SJSA1 (cell line): ENCODE measurements around the gene NTN4. TPM values are rescaled to one million over a fixed set of nuclear protein-coding genes. Genes with fewer than 3 reads are reported as not detected.
A peak's percentile ranks its signal among the peaks of the same experiment; 100 is the strongest.
"Not testable (repeated sequence)": the region's sequence is repeated elsewhere in the genome, so short reads cannot be mapped to it uniquely, and the experiment has no call there.

ENCODE experiments used
- DNase-seq, 2 experiments: peaks; one replicate each; pipeline ENCODE4 v3.0.0-alpha.2; 2015 to 2020; ENCODE audit warnings: low spot score in 2 of 2, low read depth in 1 of 2
- H3K27ac ChIP-seq: fragments of 250-450 bp; sonication (Bioruptor Pico); 2 replicates; pipeline ENCODE4 v1.5.1; 2020; ENCODE audit warnings: mild to moderate bottlenecking, moderate library complexity
- H3K27me3 ChIP-seq: fragments of 250-450 bp; sonication (Bioruptor Pico); replicated peaks from 2 replicates; pipeline ENCODE4 v1.5.1; 2020; ENCODE audit warnings: mild to moderate bottlenecking, moderate library complexity
- H3K36me3 ChIP-seq: fragments of 250-450 bp; sonication (Bioruptor Pico); 2 replicates; pipeline ENCODE4 v1.5.1; 2020; ENCODE audit warnings: mild to moderate bottlenecking
- H3K4me1 ChIP-seq: fragments of 250-450 bp; sonication (Bioruptor Pico); replicated peaks from 2 replicates; pipeline ENCODE4 v1.6.1; 2021; ENCODE audit warnings: mild to moderate bottlenecking
- H3K4me3 ChIP-seq: fragments of 250-450 bp; sonication (Bioruptor Pico); 2 replicates; pipeline ENCODE4 v1.5.1; 2020; ENCODE audit warnings: mild to moderate bottlenecking
- H3K9me3 ChIP-seq: fragments of 250-450 bp; sonication (Bioruptor Pico); replicated peaks from 2 replicates; pipeline ENCODE4 v1.5.1; 2020; ENCODE audit warnings: mild to moderate bottlenecking
- total RNA-seq: library from RNA; depleted of rRNA; stranded (reverse); fragments of >200 nt; shearing (Covaris generic); gene quantifications from 2 replicates; pipeline ENCODE4 v1.2.3, GENCODE V29; 2014

NTN4 gene
- total RNA-seq, 1 experiment from 2014 or later = 59.5 TPM

DNA sequence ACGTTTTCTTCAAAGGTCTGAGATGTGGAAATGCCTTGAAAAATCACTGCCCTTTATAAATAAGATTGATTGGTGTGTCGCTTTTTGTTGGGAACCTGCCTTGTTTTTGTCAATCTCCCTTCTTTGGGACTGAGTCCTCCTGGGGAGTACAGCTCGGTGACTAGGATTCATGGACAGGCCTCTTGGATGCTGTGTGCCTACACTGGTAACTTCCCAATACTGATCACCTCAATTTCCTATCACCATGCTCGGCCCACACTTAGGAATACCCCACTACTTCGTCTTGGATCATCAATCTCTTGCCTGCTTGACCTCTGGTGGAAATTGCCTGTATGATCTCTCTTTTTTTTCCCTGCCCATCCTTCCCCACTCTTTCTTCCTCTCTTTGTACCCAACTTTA lies 34.2 kb downstream of the NTN4 start:
- no peak overlapping the region for H3K27ac ChIP-seq
- H3K4me3 ChIP-seq = no peak overlapping the region
- peaks cover 9% of the 10 kb centered on the region for H3K36me3 ChIP-seq
- DNase-seq = no peak
- H3K4me1 ChIP-seq = no peaks in the 10 kb centered on the region
- H3K27me3 ChIP-seq = no peaks in the 10 kb centered on the region
- H3K9me3 ChIP-seq = no peaks in the 10 kb centered on the region

DNA sequence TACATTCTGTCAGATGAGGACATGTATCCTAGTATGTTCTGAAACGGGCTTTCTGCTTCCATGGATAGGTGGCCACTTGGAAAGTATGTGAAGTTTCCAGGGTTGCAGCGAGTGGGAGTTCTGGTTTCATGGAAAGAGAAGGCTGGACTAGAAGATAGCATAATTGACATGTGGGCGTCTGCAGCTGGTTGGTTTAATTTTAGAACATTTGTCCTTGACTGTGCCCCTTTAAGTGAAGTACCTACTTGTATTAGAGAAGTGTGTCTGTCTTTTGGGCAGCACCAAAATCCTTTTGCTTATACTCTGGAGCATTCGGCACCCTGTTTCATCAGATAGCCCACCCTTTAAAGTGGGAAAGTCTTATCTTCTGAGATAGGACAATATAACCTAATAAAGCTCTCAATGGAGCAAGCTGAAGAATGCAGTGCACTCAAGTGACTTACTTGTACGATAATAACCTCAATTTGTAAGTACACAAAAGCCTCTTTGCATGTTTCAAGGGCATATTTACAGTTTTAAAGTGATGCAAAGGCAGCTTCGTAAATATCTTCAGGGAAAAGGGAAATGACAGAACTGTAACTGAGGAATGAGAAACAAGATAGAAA lies 35.2 kb downstream of the NTN4 start:
- Histone ChIP-seq H3K4me1 (no peaks in the 10 kb centered on the region), H3K36me3 (peaks cover 9% of the 10 kb centered on the region), H3K4me3 (no peak overlapping the region), H3K27ac (no peak overlapping the region), H3K27me3 (no peaks in the 10 kb centered on the region), H3K9me3 (no peaks in the 10 kb centered on the region)
- no peak for DNase-seq

DNA sequence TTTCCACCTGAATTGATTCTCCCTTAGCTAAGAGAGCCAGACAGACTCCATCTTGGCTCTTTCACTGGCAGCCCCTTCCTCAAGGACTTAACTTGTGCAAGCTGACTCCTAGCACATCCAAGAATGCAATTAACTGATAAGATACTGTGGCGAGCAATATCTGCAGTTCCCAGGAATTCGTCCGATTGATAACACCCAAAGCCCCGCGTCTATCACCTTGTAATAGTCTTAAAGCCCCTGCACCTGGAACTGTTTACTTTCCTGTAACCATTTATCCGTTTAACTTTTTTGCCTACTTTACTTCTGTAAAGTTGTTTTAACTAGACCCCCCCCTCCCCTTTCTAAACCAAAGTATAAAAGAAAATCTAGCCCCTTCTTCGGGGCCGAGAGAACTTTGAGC lies 44.5 kb downstream of the NTN4 start:
- not testable (repeated sequence) for H3K9me3 ChIP-seq, H3K27me3 ChIP-seq, H3K4me3 ChIP-seq, H3K4me1 ChIP-seq, DNase-seq, H3K27ac ChIP-seq
- peaks cover 13% of the 10 kb centered on the region for H3K36me3 ChIP-seq

DNA sequence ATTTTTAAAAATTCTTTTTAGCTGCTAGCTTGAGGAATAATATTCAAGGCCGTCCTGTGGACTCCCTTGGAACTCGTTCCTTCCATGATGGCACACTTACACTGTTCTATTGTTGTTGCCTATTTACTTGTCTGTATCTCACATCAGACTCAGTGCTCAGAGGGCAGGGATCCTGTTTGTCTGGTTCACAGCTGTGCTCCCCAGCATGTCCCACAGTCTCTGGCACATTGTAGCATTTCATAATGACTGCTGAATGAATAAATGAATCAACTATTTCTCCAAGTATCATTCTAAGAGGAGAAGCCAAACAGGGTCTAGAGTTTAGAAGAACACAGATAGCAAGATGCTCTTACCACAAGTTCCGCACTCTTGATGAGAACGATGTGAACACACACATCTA lies 48.0 kb downstream of the NTN4 start:
- H3K9me3 ChIP-seq = no peaks in the 10 kb centered on the region
- DNase-seq = no peak

DNA sequence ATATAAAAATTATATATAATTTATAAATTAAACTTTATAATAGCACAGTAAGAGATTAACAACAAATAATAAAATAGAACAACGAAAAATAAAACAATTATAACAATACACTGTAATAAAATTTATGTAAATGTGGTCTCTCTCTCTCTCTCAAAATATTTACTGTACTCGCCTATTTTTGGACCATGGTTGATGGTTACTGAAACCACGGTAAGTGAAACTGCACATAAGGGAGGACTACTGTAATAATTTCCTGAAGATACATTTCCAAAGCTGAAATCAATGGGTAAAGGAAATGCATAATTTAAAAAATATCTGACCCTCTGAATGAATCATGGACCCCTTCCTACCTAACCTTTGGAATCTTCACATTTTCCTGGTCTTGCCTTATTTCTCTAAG lies 48.9 kb downstream of the NTN4 start:
- Histone ChIP-seq H3K27me3 (no peaks in the 10 kb centered on the region), H3K4me1 (no peaks in the 10 kb centered on the region), H3K9me3 (no peaks in the 10 kb centered on the region), H3K36me3 (peaks cover 22% of the 10 kb centered on the region), H3K27ac (no peak overlapping the region), H3K4me3 (no peak overlapping the region)
- DNase-seq = no peak

More for the DNA sequence above, 48.0 kb downstream of the NTN4 start:
- Histone ChIP-seq H3K36me3 (peaks cover 16% of the 10 kb centered on the region), H3K27ac (no peak overlapping the region), H3K27me3 (no peaks in the 10 kb centered on the region), H3K4me1 (no peaks in the 10 kb centered on the region), H3K4me3 (no peak overlapping the region)

DNA sequence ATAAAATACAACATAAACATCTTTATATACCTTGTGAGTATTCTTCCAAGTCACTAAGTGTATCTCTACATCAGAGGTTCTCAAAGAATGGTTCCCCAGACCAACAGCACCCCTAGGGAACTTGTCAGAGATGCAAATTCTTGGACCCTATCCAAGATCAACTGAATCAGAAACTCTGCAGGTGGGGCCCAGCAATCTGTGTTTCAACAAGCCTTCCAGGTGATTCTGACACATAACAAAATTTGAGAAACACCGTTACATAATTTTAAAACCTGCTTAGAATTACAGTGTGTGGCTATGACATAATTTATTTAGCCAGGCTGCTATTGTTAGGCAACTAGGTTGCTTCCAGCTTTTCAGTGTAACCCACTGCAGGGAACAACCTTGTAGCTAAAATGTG lies 49.8 kb downstream of the NTN4 start:
- no peaks in the 10 kb centered on the region for H3K9me3 ChIP-seq
- DNase-seq = no peak
- H3K4me3 ChIP-seq = no peak overlapping the region
- no peaks in the 10 kb centered on the region for H3K4me1 ChIP-seq
- H3K27ac ChIP-seq = no peak overlapping the region
- H3K36me3 ChIP-seq = peaks cover 23% of the 10 kb centered on the region
- H3K27me3 ChIP-seq = no peaks in the 10 kb centered on the region

DNA sequence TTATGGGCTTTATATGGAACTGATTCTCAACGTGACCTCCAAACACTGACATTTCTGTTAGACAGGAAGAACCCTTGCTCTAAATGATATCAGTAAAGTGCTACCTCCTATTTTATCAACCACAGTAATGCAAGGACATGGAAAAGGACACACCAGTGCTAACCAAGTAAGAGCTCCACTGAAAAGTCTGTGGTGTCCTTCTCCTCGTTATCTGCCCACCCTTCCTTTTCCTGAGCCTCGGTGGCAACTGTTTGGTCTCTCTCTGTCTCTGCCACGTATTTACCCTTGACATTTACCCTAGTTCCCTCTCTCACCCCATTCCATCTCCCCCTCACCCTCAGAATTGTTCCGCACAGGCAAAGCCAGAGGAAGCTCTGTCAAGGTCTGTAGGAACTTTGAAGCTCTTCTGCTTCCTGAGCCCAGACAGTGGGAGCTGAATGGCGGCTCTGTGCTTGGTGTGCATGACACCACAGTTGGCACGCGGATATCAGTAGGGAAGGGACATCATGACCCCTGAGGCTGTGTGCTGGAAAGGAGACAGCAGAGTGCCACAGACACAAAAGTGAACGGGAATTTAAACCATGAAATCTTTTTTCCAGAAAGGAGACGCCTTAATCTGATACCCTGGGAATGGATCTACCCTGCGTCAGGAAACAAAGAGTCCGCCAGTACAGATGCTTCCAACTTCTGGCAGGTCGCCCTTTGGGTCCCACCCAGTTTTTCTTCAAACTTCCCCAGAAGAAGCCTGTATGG lies 50.8 kb downstream of the NTN4 start:
- peaks cover 22% of the 10 kb centered on the region for H3K36me3 ChIP-seq
- no peak overlapping the region for H3K4me3 ChIP-seq
- H3K4me1 ChIP-seq = no peaks in the 10 kb centered on the region
- H3K9me3 ChIP-seq = no peaks in the 10 kb centered on the region
- H3K27me3 ChIP-seq = no peaks in the 10 kb centered on the region
- no peak for DNase-seq
- H3K27ac ChIP-seq = no peak overlapping the region

DNA sequence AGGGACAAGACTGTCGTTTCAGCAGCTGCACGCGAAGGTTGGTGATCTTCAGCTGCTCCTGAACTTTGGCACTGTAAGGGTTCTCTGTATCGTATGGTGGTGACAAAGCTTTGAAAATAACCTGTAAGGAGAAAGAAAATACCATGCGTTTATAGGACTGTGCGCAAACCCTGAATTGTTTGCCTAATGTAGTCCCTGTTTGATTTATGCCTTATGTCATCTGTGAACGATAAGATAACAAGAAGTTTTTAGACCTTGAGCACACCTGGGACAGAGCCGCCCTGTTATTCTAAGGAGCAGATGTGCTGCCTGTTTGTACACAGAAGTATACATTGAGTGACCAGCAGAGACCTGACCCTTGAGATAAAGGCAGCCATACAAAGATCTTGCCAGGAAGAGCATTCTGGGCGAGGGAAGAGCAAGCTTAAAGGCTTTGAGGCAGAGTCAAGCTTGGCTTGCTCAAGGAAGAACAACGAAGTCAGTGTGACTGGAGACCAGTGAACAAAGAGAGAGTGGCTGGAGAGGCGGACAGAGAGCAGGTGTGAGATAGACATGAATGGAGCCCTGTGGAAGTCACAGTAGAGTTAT lies 52.4 kb downstream of the NTN4 start:
- no peak overlapping the region for H3K27ac ChIP-seq
- no peaks in the 10 kb centered on the region for H3K9me3 ChIP-seq
- H3K36me3 ChIP-seq = peaks cover 26% of the 10 kb centered on the region
- no peak overlapping the region for H3K4me3 ChIP-seq
- no peaks in the 10 kb centered on the region for H3K27me3 ChIP-seq
- H3K4me1 ChIP-seq = peaks cover 13% of the 10 kb centered on the region
- DNase-seq = no peak

DNA sequence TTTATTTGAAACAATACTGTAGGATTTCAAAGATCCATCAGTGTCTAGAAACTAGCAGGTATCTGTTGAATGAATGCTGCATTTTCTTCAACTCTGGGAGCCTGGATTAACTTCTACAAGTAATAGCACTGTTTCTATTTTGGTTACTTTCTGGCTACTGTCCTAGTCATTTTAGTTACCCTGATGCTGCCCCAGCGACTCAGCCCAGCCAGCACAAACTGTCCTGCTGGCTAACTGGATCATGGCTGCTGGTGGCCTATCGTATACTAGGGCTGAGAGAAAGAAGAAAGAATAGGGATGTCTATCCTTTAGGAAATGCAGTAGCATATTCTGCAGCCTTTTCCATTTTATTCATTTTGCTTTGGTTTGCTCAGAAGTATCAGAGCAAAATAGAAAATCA lies 53.9 kb downstream of the NTN4 start:
- no peaks in the 10 kb centered on the region for H3K27me3 ChIP-seq
- H3K9me3 ChIP-seq = no peaks in the 10 kb centered on the region
- no peak overlapping the region for H3K4me3 ChIP-seq
- DNase-seq = no peak
- H3K27ac ChIP-seq = no peak overlapping the region
- H3K36me3 ChIP-seq = peaks cover 26% of the 10 kb centered on the region
- peaks cover 18% of the 10 kb centered on the region for H3K4me1 ChIP-seq

DNA sequence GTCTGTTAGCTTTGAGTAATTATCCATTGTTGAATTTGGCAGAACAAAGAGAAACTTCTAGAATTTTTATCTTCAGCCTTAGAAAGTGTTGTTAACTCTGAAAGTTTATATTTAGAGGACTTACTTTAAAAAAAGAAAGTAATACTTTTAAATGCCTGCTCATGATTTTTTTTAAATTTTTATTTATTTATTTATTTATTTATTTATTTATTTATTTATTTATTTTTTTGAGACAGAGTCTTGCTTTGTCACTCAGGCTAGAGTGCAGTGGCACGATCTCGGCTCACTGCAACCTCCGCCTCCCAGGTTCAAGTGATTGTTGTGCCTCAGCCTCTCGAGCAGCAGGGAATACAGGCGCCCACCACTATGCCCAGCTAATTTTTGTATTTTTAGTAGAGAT lies 54.8 kb downstream of the NTN4 start:
- DNase-seq, H3K9me3 ChIP-seq, H3K27ac ChIP-seq, H3K27me3 ChIP-seq, H3K4me3 ChIP-seq: not testable (repeated sequence)
- peaks cover 26% of the 10 kb centered on the region for H3K36me3 ChIP-seq
- H3K4me1 ChIP-seq = peaks cover 18% of the 10 kb centered on the region

DNA sequence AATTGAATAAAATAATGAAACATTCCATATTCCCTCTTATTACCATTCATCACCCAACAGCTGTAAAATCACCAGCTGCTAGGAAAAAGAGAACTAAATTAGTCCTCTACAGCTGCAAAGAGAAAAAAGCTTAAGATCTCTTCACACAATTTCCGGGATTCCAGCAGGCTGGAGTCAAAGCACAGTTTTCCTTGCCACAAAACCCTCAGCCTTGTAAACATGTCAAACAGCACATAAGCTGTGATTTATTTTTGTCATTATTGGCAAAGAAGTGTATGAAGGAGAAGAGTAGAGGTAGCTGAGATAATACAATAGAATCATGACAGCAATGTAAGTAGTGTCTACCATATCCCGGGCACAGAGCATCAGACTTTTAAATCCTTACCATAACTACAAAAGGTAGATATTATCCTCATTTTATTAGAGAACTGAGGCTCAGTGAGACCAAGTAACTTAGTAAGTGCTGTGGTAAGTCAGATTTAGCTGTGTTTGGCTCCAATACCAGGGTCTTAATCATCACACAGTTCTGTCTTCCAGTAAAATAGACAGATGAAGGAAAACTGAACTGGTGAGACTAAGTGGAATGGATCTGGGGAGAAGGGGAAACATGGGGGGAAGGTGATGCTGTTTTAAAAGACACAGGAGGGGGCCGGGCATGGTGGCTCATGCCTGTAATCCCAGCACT lies 57.3 kb downstream of the NTN4 start:
- H3K4me3 ChIP-seq = no peak overlapping the region
- DNase-seq = peak; percentile 59 to 83
- H3K27me3 ChIP-seq = no peaks in the 10 kb centered on the region
- H3K9me3 ChIP-seq = no peaks in the 10 kb centered on the region
- H3K4me1 ChIP-seq = peaks cover 18% of the 10 kb centered on the region
- peak overlapping the region; percentile 30 for H3K27ac ChIP-seq
- peaks cover 30% of the 10 kb centered on the region for H3K36me3 ChIP-seq

DNA sequence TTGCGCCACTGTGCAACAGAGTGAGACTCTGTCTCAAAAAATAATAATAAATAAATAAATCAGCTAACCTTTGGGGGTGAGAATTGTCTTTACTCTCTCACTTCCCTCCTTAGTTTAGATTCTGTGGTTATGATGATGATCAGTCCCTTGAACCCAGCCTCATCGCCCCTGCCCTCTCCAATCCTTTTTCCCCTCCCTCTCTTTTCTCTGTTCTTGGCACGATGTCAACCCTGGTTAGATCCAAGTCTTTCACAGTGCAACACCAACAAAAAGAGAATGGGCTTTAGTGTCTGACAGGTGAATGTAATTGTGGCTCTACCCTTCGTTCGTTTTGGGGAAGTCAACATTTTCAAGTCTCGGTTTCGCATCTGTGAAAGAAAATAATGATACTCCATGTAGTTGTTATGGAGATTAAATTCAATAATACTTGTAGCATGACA lies 59.0 kb downstream of the NTN4 start:
- Histone ChIP-seq H3K4me1 (peaks cover 18% of the 10 kb centered on the region), H3K36me3 (peaks cover 26% of the 10 kb centered on the region)
- DNase-seq = no peak

DNA sequence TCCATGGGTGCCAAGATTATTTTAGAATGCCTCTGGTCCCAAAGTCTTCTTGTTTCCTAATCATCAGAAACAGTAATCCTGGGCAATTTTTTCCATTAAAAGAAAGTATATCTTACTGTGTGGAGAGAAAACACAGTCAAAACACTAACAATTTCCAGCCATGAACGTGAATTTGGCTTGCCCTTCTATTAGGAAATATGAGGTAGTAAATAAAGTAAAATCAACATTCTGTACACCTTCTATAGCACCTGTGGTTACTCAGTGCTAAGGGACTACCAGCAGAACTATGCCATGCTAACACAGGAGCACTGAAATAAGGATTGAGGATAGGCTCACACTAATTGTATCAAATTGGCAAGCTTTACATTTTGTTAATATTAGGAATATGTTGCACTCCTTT lies 60.1 kb downstream of the NTN4 start:
- Histone ChIP-seq H3K27ac (no peak overlapping the region), H3K36me3 (peaks cover 21% of the 10 kb centered on the region), H3K9me3 (no peaks in the 10 kb centered on the region), H3K27me3 (no peaks in the 10 kb centered on the region), H3K4me3 (no peak overlapping the region), H3K4me1 (peaks cover 18% of the 10 kb centered on the region)
- DNase-seq = no peak

More for the DNA sequence above, 59.0 kb downstream of the NTN4 start:
- Histone ChIP-seq H3K27ac (no peak overlapping the region), H3K4me3 (no peak overlapping the region), H3K9me3 (no peaks in the 10 kb centered on the region), H3K27me3 (no peaks in the 10 kb centered on the region)

DNA sequence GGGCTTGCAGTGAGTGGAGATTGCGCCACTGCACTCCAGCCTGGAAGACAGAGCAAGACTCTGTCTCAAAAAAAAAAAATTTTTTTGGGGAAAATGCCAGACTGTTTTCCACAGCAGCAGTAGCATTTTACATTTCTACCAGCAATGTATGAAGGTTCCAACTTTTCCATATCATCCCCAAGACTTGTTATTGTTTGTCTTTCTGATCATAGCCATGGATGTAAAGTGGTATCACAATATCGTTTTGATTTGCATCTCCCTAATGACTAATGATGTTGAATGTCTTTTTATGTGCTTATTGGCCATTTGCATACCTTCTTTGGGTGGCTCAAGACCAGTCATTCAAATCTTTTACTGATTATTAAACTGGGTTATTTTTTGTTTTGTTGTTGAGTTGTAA lies 63.7 kb downstream of the NTN4 start:
- no peak for DNase-seq
- no peaks in the 10 kb centered on the region for H3K9me3 ChIP-seq
- H3K27me3 ChIP-seq = no peaks in the 10 kb centered on the region
- H3K4me3 ChIP-seq = no peak overlapping the region
- H3K4me1 ChIP-seq = no peaks in the 10 kb centered on the region
- H3K36me3 ChIP-seq = peaks cover 13% of the 10 kb centered on the region; the same call in 1 of the 2 replicates
- no peak overlapping the region for H3K27ac ChIP-seq
